ENCODE data around the gene TRIM37. TPM values are rescaled to one million over a fixed set of nuclear protein-coding genes. Genes with fewer than 3 reads are reported as not detected.

TRIM37 gene
- total and polyA plus RNA-seq, 2 of the 8 experiments (the other 6 are each of a cell fraction or from before 2014, with no cell fraction given) = 38.2 to 57.0 TPM

DNA sequence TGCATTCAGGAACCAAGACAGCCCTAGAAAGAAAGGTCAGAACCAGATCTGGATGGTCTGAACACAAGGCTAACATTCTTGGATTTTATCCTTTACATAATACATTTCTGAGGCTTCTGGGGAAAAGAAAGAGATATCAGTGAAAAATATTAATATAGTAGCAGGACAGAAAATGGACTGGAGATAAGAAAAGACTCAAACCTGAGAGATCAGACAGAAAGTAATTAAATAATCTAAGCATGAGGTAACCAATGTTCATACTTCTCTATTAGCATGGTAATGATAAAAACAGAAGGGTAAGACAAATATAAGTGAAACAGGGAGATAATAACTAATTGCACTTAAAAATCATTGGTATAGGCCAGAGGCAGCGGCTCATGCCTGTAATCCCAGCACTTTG, 5.5 kb downstream of the TRIM37 start:
- Histone ChIP-seq H2AK5ac (ENCODE audit: low read depth, low read length) (no peak overlapping the region), H4K20me1 (replicated peaks in 1 of 2; ENCODE audit: control insufficient read depth in 1 of 2, insufficient read depth in 2 of 2, low read length in 2 of 2) (peaks cover 0 to 4% of the 10 kb centered on the region in 2 experiments), H3K23me2 (ENCODE audit: low read depth, low read length) (no peaks in the 10 kb centered on the region), H2BK120ac (replicated peaks; ENCODE audit: low read depth, low read length) (no peak overlapping the region), H3K23ac (ENCODE audit: insufficient read length) (no peak overlapping the region), H3K9ac (replicated peaks in 1 of 4; ENCODE audit: extremely low read depth in 1 of 4, low read depth in 3 of 4, low read length in 3 of 4) (no peak overlapping the region), H3K79me2 (ENCODE audit: control insufficient read depth in 1 of 2, insufficient read depth in 2 of 2, low read length in 2 of 2) (peaks cover 2 to 81% of the 10 kb centered on the region in 2 experiments; a peak in 3 of 4 replicates), H3K4ac (replicated peaks; ENCODE audit: insufficient read length, low read depth, low read length) (no peak overlapping the region), H3K27ac (ENCODE audit: low read depth, low read length) (no peak overlapping the region), H3K56ac (replicated peaks; ENCODE audit: insufficient read length, low read depth, low read length) (no peak overlapping the region), H3K14ac (ENCODE audit: insufficient read length) (no peak overlapping the region), H3K79me1 (ENCODE audit: low read depth, low read length) (peaks cover 2% of the 10 kb centered on the region; the same call in 1 of the 2 replicates), H2BK15ac (ENCODE audit: low read length) (no peak overlapping the region), H2BK5ac (ENCODE audit: low read depth, low read length) (no peak overlapping the region), H2AFZ (ENCODE audit: low read length) (no peak overlapping the region), H3K9me3 (ENCODE audit: insufficient read depth in 2 of 2, low read depth in 1 of 2, low read length in 1 of 2) (no peaks in the 10 kb centered on the region), H3K36me3 (ENCODE audit: control insufficient read depth in 2 of 4, insufficient read depth in 4 of 4, low read length in 3 of 4) (peaks cover 0 to 27% (median 2%) of the 10 kb centered on the region in 4 experiments; a peak in 5 of 8 replicates), H3K4me3 (ENCODE audit: extremely low read depth in 1 of 4, insufficient read depth in 2 of 4, low read depth in 3 of 4, low read length in 4 of 4) (no peak overlapping the region), H3K4me1 (replicated peaks in 1 of 4; ENCODE audit: control insufficient read depth in 3 of 4, insufficient read depth in 4 of 4, low read length in 3 of 4) (0 out of 7 replicates have a peak, but pooled peaks cover 0 to 6% (median 0%) of the 10 kb centered on the region in 4 experiments), H2BK12ac (ENCODE audit: low read depth, low read length) (no peak overlapping the region), H3K18ac (ENCODE audit: extremely low read depth, low read length) (no peak overlapping the region), H4K8ac (ENCODE audit: extremely low read depth, insufficient read depth, low read length) (no peak overlapping the region), H3K27me3 (replicated peaks in 1 of 4; ENCODE audit: control insufficient read depth in 3 of 4, extremely low read depth in 1 of 4, insufficient read depth in 3 of 4, low read length in 3 of 4) (no peaks in the 10 kb centered on the region), H3K4me2 (ENCODE audit: insufficient read depth in 1 of 2, low read depth in 2 of 2, low read length in 2 of 2) (no peak overlapping the region), H4K91ac (replicated peaks; ENCODE audit: insufficient read length, low read length) (no peak overlapping the region), H2BK20ac (ENCODE audit: low read length) (no peak overlapping the region), H4K5ac (ENCODE audit: insufficient read length, low read depth, low read length) (no peak overlapping the region)
- ChIA-PET CTCF (ENCODE audit: partially characterized antibody) (no interaction called here), POLR2A (ENCODE audit: partially characterized antibody) (no interaction called here)
- 100% methylated on average over 1 of the region's 1 CpG; no CpG with 5 or more reads in 1 of the 2 experiments for WGBS, 2 experiments (ENCODE audit: extremely low coverage in 1 of 2, insufficient coverage in 1 of 2, insufficient read length in 1 of 2, insufficient replicate concordance in 2 of 2, low coverage in 1 of 2, low lambda C conversion rate in 2 of 2, missing lambda C conversion rate in 1 of 2)
- DNase-seq (ENCODE audit: low read depth in 1 of 2, low spot score in 2 of 2) (no peak), FAIRE-seq (no peak)
- TF ChIP-seq BCL11A (IDR thresholded peaks at IDR 0.05; ENCODE audit: low read depth in 2 of 2, low read length in 2 of 2) (no peak), SP2 (IDR thresholded peaks at IDR 0.05; ENCODE audit: low read length) (no peak), EP300 (IDR thresholded peaks at IDR 0.05; ENCODE audit: borderline replicate concordance in 1 of 2, low read depth in 2 of 2, low read length in 2 of 2) (no peak), SIRT6 (IDR thresholded peaks at IDR 0.05; ENCODE audit: low read length) (no peak), EZH2 (IDR thresholded peaks at IDR 0.05; ENCODE audit: low read depth, low read length, severe bottlenecking) (no peak), KDM4A (IDR thresholded peaks at IDR 0.05; ENCODE audit: low read depth, low read length, severe bottlenecking) (no peak), POU5F1 (IDR thresholded peaks at IDR 0.05; ENCODE audit: low read depth, low read length) (no peak), TBP (IDR thresholded peaks at IDR 0.05; ENCODE audit: low read depth, low read length) (no peak), ZNF274 (IDR thresholded peaks at IDR 0.05; ENCODE audit: borderline replicate concordance, extremely low read depth, low read length) (no peak), KDM5A (IDR thresholded peaks at IDR 0.05; ENCODE audit: low read length) (no peak)

Data from H1 (cell line).